Nephron progenitor cell (in vitro differentiated cells): ENCODE results near the gene GABRD.

Source experiments
- DNase-seq: peaks from one replicate; pipeline ENCODE4 v3.0.0; 2021
- H3K27ac Mint-ChIP-seq: 2 replicates; pipeline ENCODE4 v1.8.0; 2021; ENCODE audit warnings: mild to moderate bottlenecking, moderate library complexity, mixed read lengths
- H3K27me3 Mint-ChIP-seq: 2 replicates; pipeline ENCODE4 v1.8.0; 2021; ENCODE audit warnings: mild to moderate bottlenecking, low read depth, mixed read lengths; ENCODE audit not compliant: poor library complexity
- H3K36me3 Mint-ChIP-seq: 2 replicates; pipeline ENCODE4 v1.8.0; 2021; ENCODE audit warnings: low read depth, mixed read lengths
- H3K4me1 Mint-ChIP-seq: 2 replicates; pipeline ENCODE4 v1.8.0; 2021; ENCODE audit warnings: mixed read lengths
- H3K4me3 Mint-ChIP-seq: 2 replicates; pipeline ENCODE4 v1.8.0; 2021; ENCODE audit warnings: mild to moderate bottlenecking, moderate library complexity, mixed read lengths
- H3K9me3 Mint-ChIP-seq: 2 replicates; pipeline ENCODE4 v1.8.0; 2021; ENCODE audit warnings: mild to moderate bottlenecking, moderate library complexity, mixed read lengths
- TF ChIP-seq, protein P1 (sequence below): fragments of 200-600 bp; sonication (generic); IDR thresholded peaks from 2 replicates; pipeline ENCODE4 v1.5.0; 2021; ENCODE audit warnings: antibody characterized with exemption

The GABRD gene

DNA sequence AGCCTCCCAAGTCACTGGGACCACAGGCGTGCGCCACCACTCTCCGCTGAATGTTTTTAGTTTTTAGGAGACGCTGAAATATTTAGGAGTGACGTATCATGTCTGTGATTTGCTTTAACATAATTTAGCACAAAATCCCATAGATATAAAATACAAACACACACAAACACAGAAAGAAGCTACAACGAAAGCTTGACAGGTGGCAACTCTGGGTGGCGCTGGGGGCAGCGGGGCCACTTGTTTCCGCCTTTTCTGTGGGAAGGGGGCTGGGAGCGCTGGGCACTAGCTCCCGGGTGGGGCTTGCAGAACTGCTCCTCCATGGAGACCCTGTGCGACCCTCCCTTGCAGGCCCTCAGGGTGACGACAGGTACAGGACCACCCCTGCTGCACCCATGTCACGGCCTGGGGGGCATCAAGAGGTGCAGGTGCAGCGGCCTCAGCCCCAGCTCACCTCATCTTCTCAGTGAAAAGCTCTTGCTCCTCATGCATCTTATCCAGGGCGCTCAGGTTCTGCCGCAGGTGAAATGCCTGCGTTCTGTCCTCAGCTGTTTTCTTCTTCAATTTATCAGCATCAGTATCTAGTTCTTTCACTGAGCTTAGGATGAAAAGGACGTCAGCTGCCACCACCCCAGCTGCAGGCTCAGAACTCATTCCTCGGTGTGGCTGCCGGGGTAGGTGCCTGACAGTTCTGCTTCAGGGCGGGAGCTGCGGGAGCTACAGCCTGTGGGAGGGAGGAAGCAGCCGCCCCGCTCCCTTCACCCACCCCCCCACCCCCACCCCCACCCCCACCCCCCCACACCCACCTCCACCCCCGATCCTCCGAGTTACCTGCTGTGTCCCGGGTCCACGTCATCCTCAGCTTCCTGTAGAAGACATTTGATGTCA is 30.8 kb upstream of the GABRD start:
- H3K27ac Mint-ChIP-seq, result peak overlapping the region; percentile 96
- peaks cover 7% of the 10 kb centered on the region for H3K27me3 Mint-ChIP-seq
- peak overlapping the region; percentile 66 for H3K4me3 Mint-ChIP-seq
- TF ChIP-seq, protein P1, sequence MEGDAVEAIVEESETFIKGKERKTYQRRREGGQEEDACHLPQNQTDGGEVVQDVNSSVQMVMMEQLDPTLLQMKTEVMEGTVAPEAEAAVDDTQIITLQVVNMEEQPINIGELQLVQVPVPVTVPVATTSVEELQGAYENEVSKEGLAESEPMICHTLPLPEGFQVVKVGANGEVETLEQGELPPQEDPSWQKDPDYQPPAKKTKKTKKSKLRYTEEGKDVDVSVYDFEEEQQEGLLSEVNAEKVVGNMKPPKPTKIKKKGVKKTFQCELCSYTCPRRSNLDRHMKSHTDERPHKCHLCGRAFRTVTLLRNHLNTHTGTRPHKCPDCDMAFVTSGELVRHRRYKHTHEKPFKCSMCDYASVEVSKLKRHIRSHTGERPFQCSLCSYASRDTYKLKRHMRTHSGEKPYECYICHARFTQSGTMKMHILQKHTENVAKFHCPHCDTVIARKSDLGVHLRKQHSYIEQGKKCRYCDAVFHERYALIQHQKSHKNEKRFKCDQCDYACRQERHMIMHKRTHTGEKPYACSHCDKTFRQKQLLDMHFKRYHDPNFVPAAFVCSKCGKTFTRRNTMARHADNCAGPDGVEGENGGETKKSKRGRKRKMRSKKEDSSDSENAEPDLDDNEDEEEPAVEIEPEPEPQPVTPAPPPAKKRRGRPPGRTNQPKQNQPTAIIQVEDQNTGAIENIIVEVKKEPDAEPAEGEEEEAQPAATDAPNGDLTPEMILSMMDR, result no peak
- H3K9me3 Mint-ChIP-seq, result no peaks in the 10 kb centered on the region
- peaks cover 54% of the 10 kb centered on the region for H3K4me1 Mint-ChIP-seq
- no peaks in the 10 kb centered on the region for H3K36me3 Mint-ChIP-seq
- no peak for DNase-seq

DNA sequence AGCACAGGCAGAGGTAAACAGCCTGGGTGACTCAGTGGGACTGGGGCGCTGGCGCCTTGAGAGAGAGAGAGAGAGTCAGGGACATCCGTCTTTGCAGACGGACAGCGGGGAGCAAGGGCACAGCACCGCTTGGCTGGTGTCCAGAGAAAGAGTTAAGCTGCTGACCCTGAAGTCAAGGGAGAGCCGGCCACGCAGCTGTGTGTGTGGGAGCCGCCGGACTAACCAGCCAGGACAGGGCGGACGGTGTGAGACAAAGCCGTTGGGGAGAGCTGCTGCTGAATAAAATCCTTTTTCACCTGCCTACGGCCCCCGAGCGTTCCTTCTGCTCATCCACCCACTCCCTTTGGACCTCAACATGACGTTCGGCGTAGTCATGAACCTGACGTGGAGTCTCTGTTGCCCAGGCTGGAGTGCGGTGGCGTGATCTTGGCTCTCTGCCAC is 30.0 kb upstream of the GABRD start:
- no peaks in the 10 kb centered on the region for H3K36me3 Mint-ChIP-seq
- peak overlapping the region; percentile 96 for H3K27ac Mint-ChIP-seq
- H3K4me3 Mint-ChIP-seq, result peak overlapping the region; percentile 66

DNA sequence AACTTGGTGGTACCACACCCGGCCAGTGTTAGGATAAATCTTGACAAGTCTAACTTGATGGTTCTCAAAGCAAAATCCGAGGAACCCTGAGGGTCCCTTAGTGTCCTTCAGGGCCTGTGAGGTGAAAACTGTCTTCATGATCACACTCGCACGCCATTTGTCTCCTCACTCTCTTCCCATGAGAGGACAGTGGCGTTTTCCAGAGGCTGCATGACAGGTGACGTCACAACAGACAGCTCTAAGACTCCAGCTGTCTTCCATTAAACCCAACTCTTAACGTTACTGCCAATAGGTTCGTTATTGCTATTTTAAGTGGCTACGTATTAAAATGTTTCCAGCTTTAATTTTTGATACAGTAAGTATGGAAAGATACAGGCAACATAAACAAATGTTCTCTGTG is 29.4 kb upstream of the GABRD start:
- H3K4me3 Mint-ChIP-seq, result no peak overlapping the region
- H3K36me3 Mint-ChIP-seq, result no peaks in the 10 kb centered on the region
- peaks cover 3% of the 10 kb centered on the region for H3K9me3 Mint-ChIP-seq
- H3K27me3 Mint-ChIP-seq, result peaks cover 10% of the 10 kb centered on the region
- TF ChIP-seq, protein P1, result no peak
- no peak overlapping the region for H3K27ac Mint-ChIP-seq
- no peak for DNase-seq
- peaks cover 55% of the 10 kb centered on the region for H3K4me1 Mint-ChIP-seq

More for the DNA sequence above, 30.0 kb upstream of the GABRD start:
- H3K4me1 Mint-ChIP-seq, result peaks cover 55% of the 10 kb centered on the region
- peak; percentile 63 for DNase-seq
- TF ChIP-seq, protein P1, result no peak
- no peaks in the 10 kb centered on the region for H3K9me3 Mint-ChIP-seq
- peaks cover 7% of the 10 kb centered on the region for H3K27me3 Mint-ChIP-seq

DNA sequence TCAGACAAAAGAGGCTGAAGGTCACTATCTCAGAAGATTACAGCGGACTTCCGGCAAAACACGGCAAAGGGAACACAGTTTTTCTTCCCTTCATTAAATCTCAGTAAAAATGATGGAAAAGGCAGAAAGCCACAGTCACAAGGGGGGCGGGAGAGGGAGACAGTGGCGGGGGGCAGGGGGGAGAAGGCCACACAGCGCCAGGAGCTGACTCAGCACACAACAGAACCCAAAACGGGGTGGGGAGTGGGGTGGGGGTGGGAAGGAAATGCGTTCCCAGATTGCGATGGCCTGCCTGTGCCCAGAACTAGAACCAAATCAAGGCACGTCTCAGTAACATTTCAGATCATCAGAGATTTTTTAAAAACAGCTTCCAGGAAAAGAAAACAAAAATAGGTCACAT is 28.9 kb upstream of the GABRD start:
- Mint-ChIP-seq H3K4me3 (no peak overlapping the region), H3K36me3 (no peaks in the 10 kb centered on the region), H3K27ac (no peak overlapping the region), H3K27me3 (peaks cover 14% of the 10 kb centered on the region), H3K9me3 (peaks cover 5% of the 10 kb centered on the region), H3K4me1 (peaks cover 54% of the 10 kb centered on the region)
- TF ChIP-seq, protein P1, result no peak
- no peak for DNase-seq

DNA sequence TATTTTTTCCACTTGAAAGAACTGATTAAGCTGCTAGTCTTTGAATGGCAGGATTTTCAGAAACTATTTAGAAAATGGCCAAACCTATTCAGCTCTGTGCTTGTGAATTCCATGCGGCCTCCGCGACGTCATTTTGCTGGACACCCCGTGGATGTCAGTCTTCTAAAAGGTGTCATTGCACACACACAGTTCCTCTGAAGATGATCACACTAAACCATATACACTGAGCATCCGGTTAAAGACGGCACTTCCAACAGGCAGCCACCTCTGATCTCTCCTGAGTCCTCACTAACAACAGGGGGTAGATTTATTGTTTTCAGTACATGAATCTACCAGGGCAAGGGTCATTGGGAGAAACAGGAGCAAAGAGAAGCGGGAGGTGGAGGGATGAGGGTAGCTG is 24.6 kb upstream of the GABRD start:
- Mint-ChIP-seq H3K9me3 (peaks cover 8% of the 10 kb centered on the region), H3K27ac (no peak overlapping the region), H3K27me3 (peaks cover 30% of the 10 kb centered on the region), H3K36me3 (no peaks in the 10 kb centered on the region), H3K4me1 (peaks cover 32% of the 10 kb centered on the region), H3K4me3 (no peak overlapping the region)
- no peak for DNase-seq
- TF ChIP-seq, protein P1, result no peak
